H1 (cell line): ENCODE results near the gene GDE1. TPM values are rescaled to one million over a fixed set of nuclear protein-coding genes. Genes with fewer than 3 reads are reported as not detected.

Experiments
- CTCF ChIA-PET: fragments of 300-600 bp; sonication (Branson Sonifier 250); formaldehyde crosslinking; loops from one replicate; lab custom pipeline; 2021; ENCODE audit not compliant: partially characterized antibody; lab: Charles Lee
- POLR2A ChIA-PET: fragments of 300-600 bp; sonication (Branson Sonifier 250); formaldehyde crosslinking; loops from one replicate; lab custom pipeline; 2021; ENCODE audit warnings: inconsistent platforms; ENCODE audit not compliant: partially characterized antibody; lab: Charles Lee
- DNase-seq, 2 experiments: peaks; one replicate each; pipeline versions ENCODE4 v3.0.0 to v3.0.0-alpha.2; 2010 to 2022; ENCODE audit warnings: low spot score in 2 of 2, low read depth in 1 of 2, mixed read lengths in 1 of 2
- FAIRE-seq: peaks from 2 replicates; lab custom pipeline; 2011; peaks lifted over from hg19 to GRCh38; lab: Jason Lieb, UNC
- H2AFZ ChIP-seq: 2 replicates; pipeline ENCODE4 v1.8.1; 2012; ENCODE audit warnings: low read length, inconsistent platforms
- H2AK5ac ChIP-seq: 2 replicates; pipeline ENCODE4 v1.6.1; 2013; ENCODE audit warnings: low read depth, low read length
- H2BK120ac ChIP-seq: replicated peaks from 2 replicates; pipeline ENCODE3; 2013; ENCODE audit warnings: low read depth, low read length, inconsistent platforms
- H2BK12ac ChIP-seq: 2 replicates; pipeline ENCODE4 v1.6.1; 2013; ENCODE audit warnings: low read depth, low read length
- H2BK15ac ChIP-seq: 2 replicates; pipeline ENCODE4 v1.6.1; 2013; ENCODE audit warnings: low read length
- H2BK20ac ChIP-seq: 2 replicates; pipeline ENCODE4 v1.6.1; 2013; ENCODE audit warnings: low read length
- H2BK5ac ChIP-seq: 2 replicates; pipeline ENCODE4 v1.6.1; 2013; ENCODE audit warnings: low read depth, low read length
- H3K14ac ChIP-seq: 2 replicates; pipeline ENCODE4 v1.6.1; 2013; ENCODE audit warnings: inconsistent platforms; ENCODE audit not compliant: insufficient read length
- H3K18ac ChIP-seq: 2 replicates; pipeline ENCODE4 v1.6.1; 2013; ENCODE audit warnings: low read length; ENCODE audit errors: extremely low read depth
- H3K23ac ChIP-seq: 2 replicates; pipeline ENCODE4 v1.6.1; 2013; ENCODE audit warnings: inconsistent platforms; ENCODE audit not compliant: insufficient read length
- H3K23me2 ChIP-seq: 2 replicates; pipeline ENCODE4 v1.6.1; 2013; ENCODE audit warnings: low read depth, low read length
- H3K27ac ChIP-seq: 2 replicates; pipeline ENCODE4 v1.6.1; 2011; ENCODE audit warnings: low read depth, low read length, inconsistent platforms
- H3K27me3 ChIP-seq, 4 experiments: replicated peaks in 1 of 4; 1 replicate in 1 of 4; 2 replicates in 3 of 4; pipeline versions ENCODE4 v1.6.1 to v1.8.1; 2011 to 2013; ENCODE audit warnings: low read length in 3 of 4, mild to moderate bottlenecking in 3 of 4, inconsistent platforms in 2 of 4, mixed read lengths in 2 of 4, moderate library complexity in 1 of 4; ENCODE audit not compliant: control insufficient read depth in 3 of 4, insufficient read depth in 3 of 4; ENCODE audit errors: extremely low read depth in 1 of 4
- H3K36me3 ChIP-seq, 4 experiments: 2 replicates each; pipeline versions ENCODE4 v1.6.1 to v1.8.1; 2011 to 2013; ENCODE audit warnings: mild to moderate bottlenecking in 4 of 4, low read length in 3 of 4, moderate library complexity in 2 of 4, control low read depth in 1 of 4, inconsistent platforms in 1 of 4; ENCODE audit not compliant: insufficient read depth in 4 of 4, control insufficient read depth in 2 of 4
- H3K4ac ChIP-seq: replicated peaks from 2 replicates; pipeline ENCODE3; 2013; ENCODE audit warnings: low read length, low read depth, mixed read lengths, inconsistent platforms; ENCODE audit not compliant: insufficient read length
- H3K4me1 ChIP-seq, 4 experiments: replicated peaks in 1 of 4; 1 replicate in 1 of 4; 2 replicates in 3 of 4; pipeline versions ENCODE4 v1.6.1 to v1.8.1; 2011 to 2013; ENCODE audit warnings: low read length in 3 of 4, inconsistent platforms in 2 of 4, mixed read lengths in 1 of 4; ENCODE audit not compliant: insufficient read depth in 4 of 4, control insufficient read depth in 3 of 4
- H3K4me2 ChIP-seq, 2 experiments: 2 replicates each; pipeline versions ENCODE4 v1.6.1 to v1.8.1; 2011 to 2013; ENCODE audit warnings: low read depth in 2 of 2, low read length in 2 of 2, control low read depth in 1 of 2, inconsistent platforms in 1 of 2, mild to moderate bottlenecking in 1 of 2; ENCODE audit not compliant: insufficient read depth in 1 of 2
- H3K4me3 ChIP-seq, 4 experiments: fragments of 200-600, 300-600 bp in 1 of 4; sonication (generic), shearing (Covaris generic), sonication (Bioruptor Twin) in 1 of 4; 2 replicates each; pipeline versions ENCODE4 v1.5.1 to v1.8.1; 2011 to 2016; ENCODE audit warnings: low read length in 4 of 4, low read depth in 3 of 4, control low read depth in 2 of 4, inconsistent platforms in 2 of 4, mild to moderate bottlenecking in 2 of 4, mixed read lengths in 1 of 4, moderate library complexity in 1 of 4; ENCODE audit not compliant: insufficient read depth in 2 of 4; ENCODE audit errors: extremely low read depth in 1 of 4
- H3K56ac ChIP-seq: replicated peaks from 2 replicates; pipeline ENCODE3; 2013; ENCODE audit warnings: low read depth, mild to moderate bottlenecking, mixed read lengths, low read length, inconsistent platforms; ENCODE audit not compliant: insufficient read length
- H3K79me1 ChIP-seq: 2 replicates; pipeline ENCODE4 v1.6.1; 2013; ENCODE audit warnings: low read depth, low read length, control low read depth
- H3K79me2 ChIP-seq, 2 experiments: 2 replicates each; pipeline versions ENCODE4 v1.6.1 to v1.8.1; 2012 to 2013; ENCODE audit warnings: low read length in 2 of 2, mild to moderate bottlenecking in 2 of 2, inconsistent platforms in 1 of 2; ENCODE audit not compliant: insufficient read depth in 2 of 2, control insufficient read depth in 1 of 2
- H3K9ac ChIP-seq, 4 experiments: replicated peaks in 1 of 4; 1 replicate in 1 of 4; 2 replicates in 3 of 4; pipeline versions ENCODE4 v1.6.1 to v1.8.1; 2011 to 2013; ENCODE audit warnings: low read depth in 3 of 4, low read length in 3 of 4, control low read depth in 2 of 4, mild to moderate bottlenecking in 2 of 4, moderate library complexity in 2 of 4, inconsistent platforms in 1 of 4; ENCODE audit errors: extremely low read depth in 1 of 4
- H3K9me3 ChIP-seq, 2 experiments: 2 replicates each; pipeline versions ENCODE4 v1.6.1 to v1.8.1; 2012 to 2013; ENCODE audit warnings: mild to moderate bottlenecking in 2 of 2, moderate library complexity in 2 of 2, control low read depth in 1 of 2, inconsistent platforms in 1 of 2, low read depth in 1 of 2, low read length in 1 of 2, mixed read lengths in 1 of 2; ENCODE audit not compliant: insufficient read depth in 2 of 2
- H4K20me1 ChIP-seq, 2 experiments: replicated peaks in 1 of 2; 2 replicates each; pipeline versions ENCODE3 to v1.8.1; 2011 to 2013; ENCODE audit warnings: inconsistent platforms in 2 of 2, low read length in 2 of 2, mild to moderate bottlenecking in 1 of 2; ENCODE audit not compliant: insufficient read depth in 2 of 2, control insufficient read depth in 1 of 2
- H4K5ac ChIP-seq: 2 replicates; pipeline ENCODE4 v1.6.1; 2013; ENCODE audit warnings: low read length, low read depth, mixed read lengths, inconsistent platforms; ENCODE audit not compliant: insufficient read length
- H4K8ac ChIP-seq: 2 replicates; pipeline ENCODE4 v1.8.0; 2013; ENCODE audit warnings: mild to moderate bottlenecking, moderate library complexity, low read length, inconsistent platforms; ENCODE audit not compliant: insufficient read depth; ENCODE audit errors: extremely low read depth
- H4K91ac ChIP-seq: replicated peaks from 2 replicates; pipeline ENCODE3; 2013; ENCODE audit warnings: low read length, mixed read lengths, inconsistent platforms; ENCODE audit not compliant: insufficient read length
- BACH1 ChIP-seq: IDR thresholded peaks from 2 replicates; pipeline ENCODE4 v1.6.1; 2012; ENCODE audit warnings: low read length, improper control_type of control experiment
- CHD2 ChIP-seq: IDR thresholded peaks from 2 replicates; pipeline ENCODE4 v1.6.1; 2012; ENCODE audit warnings: low read length, improper control_type of control experiment
- NRF1 ChIP-seq: IDR thresholded peaks from 2 replicates; pipeline ENCODE4 v1.6.1; 2011; ENCODE audit warnings: mild to moderate bottlenecking, low read depth, low read length, improper control_type of control experiment
- RFX5 ChIP-seq: IDR thresholded peaks from 2 replicates; pipeline ENCODE4 v1.6.1; 2011; ENCODE audit warnings: low read depth, low read length, improper control_type of control experiment, borderline replicate concordance
- SIN3A ChIP-seq, 2 experiments: IDR thresholded peaks in 1 of 2; conservative IDR thresholded peaks in 1 of 2; 2 replicates each; pipeline ENCODE4 v1.6.1; 2011 to 2012; ENCODE audit warnings: low read length in 2 of 2, improper control_type of control experiment in 1 of 2, low read depth in 1 of 2, mild to moderate bottlenecking in 1 of 2
- WGBS, 2 experiments: shearing (Covaris generic) in 1 of 2; methylation state at CpG; one replicate each; pipeline versions ENCODE4 v1.1.6 to v1.1.7; 2013 to 2015; ENCODE audit warnings: low lambda C conversion rate in 2 of 2, mixed read lengths in 2 of 2, inconsistent platforms in 1 of 2, low coverage in 1 of 2, missing lambda C conversion rate in 1 of 2; ENCODE audit not compliant: insufficient replicate concordance in 2 of 2, insufficient coverage in 1 of 2, insufficient read length in 1 of 2; ENCODE audit errors: extremely low coverage in 1 of 2, missing lambda C conversion rate in 1 of 2; 5-methylcytosine and 5-hydroxymethylcytosine counted together
- polyA plus RNA-seq, 7 experiments: library from polyadenylated mRNA; depleted of rRNA in 3 of 7; stranded (reverse) in 5 of 7; unstranded in 2 of 7; fragments of >200 nt in 5 of 7; fragments of 200-250 nt in 2 of 7; gene quantifications; 1 replicate in 5 of 7; 2 replicates in 1 of 7; 4 replicates in 1 of 7; pipeline versions ENCODE4 v1.2.1 to v1.2.3, GENCODE V29; 2011 to 2013; ENCODE audit warnings: missing spikeins in 2 of 7, mixed read lengths in 2 of 7
- total RNA-seq: library from RNA; stranded (reverse); fragmentation: NEBNext Ultra II Directional; extraction: Animal tissue kit (Norgen Biotek cat#: 25700); gene quantifications from 2 replicates; pipeline ENCODE4 v1.2.1, GENCODE V29; 2021

The GDE1 gene
- total and polyA plus RNA-seq, 2 of the 8 experiments (the other 6 are each of a cell fraction or from before 2014, with no cell fraction given) = 29.2 to 70.8 TPM

DNA sequence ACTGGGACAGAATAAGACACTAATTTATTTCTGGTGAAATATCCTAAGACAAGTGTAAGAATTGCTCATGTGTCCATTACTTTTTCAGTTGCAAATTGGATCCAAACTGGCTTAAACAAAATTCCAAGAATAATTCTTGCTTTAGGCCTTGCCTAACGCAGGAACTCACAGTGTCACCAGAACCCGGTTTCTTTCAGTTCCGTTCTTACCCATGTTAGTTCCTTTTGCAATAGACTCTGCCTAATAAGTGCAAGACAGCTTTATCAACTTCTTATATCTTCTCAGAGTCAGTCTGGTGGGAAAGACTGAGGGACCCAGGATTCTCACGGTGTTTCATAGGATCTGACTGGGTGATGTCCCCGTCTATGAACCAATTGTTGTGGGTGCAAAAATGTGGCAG is 24.7 kb downstream of the GDE1 start:
- H3K36me3 ChIP-seq = peaks cover 3 to 20% (median 14%) of the 10 kb centered on the region in 4 experiments; a peak in 7 of 8 replicates
- H2AK5ac ChIP-seq = no peak overlapping the region
- FAIRE-seq (no peak), DNase-seq (no peak)
- H3K18ac ChIP-seq = no peak overlapping the region
- no peak overlapping the region for H4K5ac ChIP-seq
- no peaks in the 10 kb centered on the region for H3K9me3 ChIP-seq
- no peak overlapping the region for H2BK20ac ChIP-seq
- no peak overlapping the region for H2BK12ac ChIP-seq
- H3K27me3 ChIP-seq = no peaks in the 10 kb centered on the region
- WGBS, 2 experiments = 74% methylated on average over 5 of the region's 5 CpGs; no CpG with 5 or more reads in 1 of the 2 experiments
- H3K14ac ChIP-seq = no peak overlapping the region
- peaks cover 0 to 1% of the 10 kb centered on the region in 2 experiments for H4K20me1 ChIP-seq
- H3K79me1 ChIP-seq = no peaks in the 10 kb centered on the region
- no peaks in the 10 kb centered on the region for H3K4me1 ChIP-seq
- no peak overlapping the region for H4K8ac ChIP-seq
- no peak overlapping the region for H2AFZ ChIP-seq
- H2BK15ac ChIP-seq = no peak overlapping the region
- ChIA-PET CTCF (interaction anchor here (0.8 to 1.0 kb wide), 3 partner anchors 9 to 108 kb away, joined by 3 read pairs; no protein-coding TSS in a partner anchor), POLR2A (no interaction called here)
- H2BK5ac ChIP-seq = no peak overlapping the region
- TF ChIP-seq CHD2 = no peak
- TF ChIP-seq RFX5 = no peak
- TF ChIP-seq BACH1 = no peak
- TF ChIP-seq NRF1 = no peak
- no peak for TF ChIP-seq SIN3A (conservative IDR thresholded peaks at IDR 0.05 in 1 of 2, IDR thresholded peaks at IDR 0.05 in 1 of 2; ENCODE audit: low read depth in 1 of 2, low read length in 2 of 2)
- H2BK120ac ChIP-seq = no peak overlapping the region
- H3K27ac ChIP-seq = no peak overlapping the region
- no peak overlapping the region for H3K56ac ChIP-seq
- H3K4me2 ChIP-seq = no peak overlapping the region
- H3K79me2 ChIP-seq = no peaks in the 10 kb centered on the region
- no peak overlapping the region for H3K23ac ChIP-seq
- H3K4me3 ChIP-seq = no peak overlapping the region
- H4K91ac ChIP-seq = no peak overlapping the region
- H3K9ac ChIP-seq = no peak overlapping the region
- H3K4ac ChIP-seq = no peak overlapping the region
- no peaks in the 10 kb centered on the region for H3K23me2 ChIP-seq
